Parathyroid adenoma (tissue), 2 donors: ENCODE data around the gene APBA2.

Experiments
- H2AFZ ChIP-seq: fragments of 300-600 bp; sonication (generic); one replicate; pipeline ENCODE4 v1.7.0; 2017; ENCODE audit warnings: antibody characterized with exemption, mild to moderate bottlenecking
- H3K27ac ChIP-seq: fragments of 300-600 bp; sonication (generic); one replicate; pipeline ENCODE4 v1.7.0; 2017
- H3K27me3 ChIP-seq: fragments of 300-600 bp; sonication (generic); one replicate; pipeline ENCODE4 v1.7.0; 2017; ENCODE audit warnings: low read length; ENCODE audit not compliant: control insufficient read depth, insufficient read depth
- H3K36me3 ChIP-seq: fragments of 300-600 bp; sonication (generic); one replicate; pipeline ENCODE4 v1.7.0; 2017; ENCODE audit warnings: low read length; ENCODE audit not compliant: control insufficient read depth, insufficient read depth
- H3K4me1 ChIP-seq: fragments of 300-600 bp; sonication (generic); one replicate; pipeline ENCODE4 v1.7.0; 2017; ENCODE audit warnings: control low read depth
- H3K4me2 ChIP-seq: fragments of 300-600 bp; sonication (generic); one replicate; pipeline ENCODE4 v1.7.0; 2017; ENCODE audit warnings: low read length
- H3K4me3 ChIP-seq: fragments of 300-600 bp; sonication (generic); one replicate; pipeline ENCODE4 v1.7.0; 2017; ENCODE audit warnings: low read depth, low read length
- H3K79me2 ChIP-seq: fragments of 300-600 bp; sonication (generic); one replicate; pipeline ENCODE4 v1.7.0; 2017; ENCODE audit warnings: control low read depth
- H3K9ac ChIP-seq: fragments of 300-600 bp; sonication (generic); one replicate; pipeline ENCODE4 v1.7.0; 2017; ENCODE audit warnings: mild to moderate bottlenecking
- H3K9me3 ChIP-seq: fragments of 300-600 bp; sonication (generic); one replicate; pipeline ENCODE4 v1.7.0; 2017; ENCODE audit warnings: low read length; ENCODE audit not compliant: control insufficient read depth
- CTCF ChIP-seq: fragments of 300-600 bp; sonication (generic); IDR thresholded peaks from one replicate; pipeline ENCODE4 v1.7.0; 2017; ENCODE audit warnings: antibody characterized with exemption, mild to moderate bottlenecking
- donor health status: primary hyperparathyroidism.

APBA2 gene

DNA sequence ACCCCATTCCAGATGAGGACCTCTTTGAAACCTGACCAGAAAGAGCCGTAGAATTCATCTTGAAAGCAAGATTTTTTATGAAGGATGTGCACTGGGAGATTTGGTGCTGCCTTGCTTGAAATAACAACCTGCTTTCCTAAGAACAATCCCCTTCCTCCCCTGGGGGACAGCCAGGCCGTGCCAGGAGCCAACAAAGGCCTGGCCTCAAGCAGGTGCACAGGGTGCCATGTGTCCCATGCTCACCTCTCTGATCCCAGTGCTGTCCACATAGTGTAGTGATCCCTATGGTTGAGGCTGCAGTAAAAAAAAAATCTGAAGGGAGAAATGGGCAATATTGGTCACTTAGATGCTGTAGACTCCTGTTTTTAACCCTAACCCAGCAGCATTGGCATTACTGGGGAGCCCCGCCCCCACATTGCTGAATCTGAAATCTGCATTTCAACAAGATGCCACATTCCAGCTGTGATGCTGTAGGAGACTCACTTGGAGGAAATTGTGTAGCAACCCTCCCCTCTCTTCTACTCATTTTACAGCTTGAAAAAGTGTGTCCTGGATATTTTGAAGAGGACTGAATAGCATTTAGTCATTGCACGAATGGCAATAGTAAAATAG, 171.2 kb downstream of the APBA2 start:
- no peak overlapping the region for H3K27ac ChIP-seq
- H3K79me2 ChIP-seq, result no peaks in the 10 kb centered on the region
- no peak overlapping the region for H2AFZ ChIP-seq
- H3K4me3 ChIP-seq, result no peak overlapping the region
- H3K36me3 ChIP-seq, result no peaks in the 10 kb centered on the region
- no peaks in the 10 kb centered on the region for H3K27me3 ChIP-seq
- no peak overlapping the region for H3K9ac ChIP-seq
- no peaks in the 10 kb centered on the region for H3K9me3 ChIP-seq
- H3K4me1 ChIP-seq, result no peaks in the 10 kb centered on the region
- H3K4me2 ChIP-seq, result no peak overlapping the region
- no peak for TF ChIP-seq CTCF

- no peak overlapping the region for H2AFZ ChIP-seq
- H3K9ac ChIP-seq, result no peak overlapping the region
- no peaks in the 10 kb centered on the region for H3K36me3 ChIP-seq
- no peaks in the 10 kb centered on the region for H3K9me3 ChIP-seq
- no peaks in the 10 kb centered on the region for H3K79me2 ChIP-seq
- H3K27me3 ChIP-seq, result no peaks in the 10 kb centered on the region
- no peak overlapping the region for H3K4me3 ChIP-seq
- H3K4me1 ChIP-seq, result no peaks in the 10 kb centered on the region
- no peak overlapping the region for H3K27ac ChIP-seq
- no peak overlapping the region for H3K4me2 ChIP-seq
- no peak for TF ChIP-seq CTCF
These were observed 172.1 kb downstream of the APBA2 start for GRCh38 chr15:29057856-29058255.

- no peaks in the 10 kb centered on the region for H3K79me2 ChIP-seq
- H3K4me2 ChIP-seq, result no peak overlapping the region
- H3K4me1 ChIP-seq, result no peaks in the 10 kb centered on the region
- no peak overlapping the region for H3K9ac ChIP-seq
- no peak overlapping the region for H3K27ac ChIP-seq
- H3K27me3 ChIP-seq, result no peaks in the 10 kb centered on the region
- H3K4me3 ChIP-seq, result no peak overlapping the region
- TF ChIP-seq CTCF, result no peak
- H3K9me3 ChIP-seq, result no peaks in the 10 kb centered on the region
- no peaks in the 10 kb centered on the region for H3K36me3 ChIP-seq
- H2AFZ ChIP-seq, result no peak overlapping the region
These were observed 173.2 kb downstream of the APBA2 start for GRCh38 chr15:29058903-29059539.

- H2AFZ ChIP-seq, result no peak overlapping the region
- no peak for TF ChIP-seq CTCF
- H3K79me2 ChIP-seq, result no peaks in the 10 kb centered on the region
- H3K4me2 ChIP-seq, result no peak overlapping the region
- H3K9me3 ChIP-seq, result no peaks in the 10 kb centered on the region
- no peaks in the 10 kb centered on the region for H3K4me1 ChIP-seq
- H3K36me3 ChIP-seq, result no peaks in the 10 kb centered on the region
- H3K9ac ChIP-seq, result no peak overlapping the region
- H3K4me3 ChIP-seq, result no peak overlapping the region
- no peak overlapping the region for H3K27ac ChIP-seq
- H3K27me3 ChIP-seq, result no peaks in the 10 kb centered on the region
These were observed 174.3 kb downstream of the APBA2 start for GRCh38 chr15:29059871-29060640.
